Spleen (tissue), 11 donors: ENCODE data around the gene BTBD3. TPM values are rescaled to one million over a fixed set of nuclear protein-coding genes. Genes with fewer than 3 reads are reported as not detected.

ENCODE experiments used
- DNase-seq: peaks from one replicate; pipeline ENCODE4 v3.0.0-alpha.2; 2020
- H3K27ac ChIP-seq, 8 donors: fragments of 200-600 bp; sonication (generic) in 7 of 8; 1 replicate in 4 of 8; 2 replicates in 4 of 8; pipeline versions ENCODE4 v1.5.0 to v1.8.0; 2016 to 2021; ENCODE audit warnings: inconsistent platforms in 4 of 8, mild to moderate bottlenecking in 4 of 8, moderate library complexity in 1 of 8
- H3K27me3 ChIP-seq, 7 donors: fragments of 200-600 bp; sonication (generic) in 6 of 7; replicated peaks in 1 of 7; 1 replicate in 4 of 7; 2 replicates in 3 of 7; pipeline versions ENCODE4 v1.5.0 to v1.8.0; 2016 to 2021; ENCODE audit warnings: inconsistent platforms in 3 of 7, mild to moderate bottlenecking in 1 of 7
- H3K36me3 ChIP-seq, 6 donors: fragments of 200-600 bp; sonication (generic) in 5 of 6; 1 replicate in 4 of 6; 2 replicates in 2 of 6; pipeline versions ENCODE4 v1.5.0 to v1.8.0; 2016 to 2021; ENCODE audit warnings: inconsistent platforms in 2 of 6
- H3K4me1 ChIP-seq, 6 donors: fragments of 200-600 bp; sonication (generic) in 5 of 6; 1 replicate in 3 of 6; 2 replicates in 3 of 6; pipeline versions ENCODE4 v1.5.0 to v1.8.0; 2016 to 2021; ENCODE audit warnings: inconsistent platforms in 3 of 6
- H3K4me3 ChIP-seq, 8 donors: fragments of 200-600 bp; sonication (generic) in 7 of 8; 1 replicate in 4 of 8; 2 replicates in 4 of 8; pipeline versions ENCODE4 v1.5.0 to v1.8.0; 2016 to 2021; ENCODE audit warnings: inconsistent platforms in 4 of 8, mild to moderate bottlenecking in 4 of 8, moderate library complexity in 2 of 8
- H3K9me3 ChIP-seq, 8 donors: fragments of 200-600 bp; sonication (generic) in 7 of 8; 1 replicate in 4 of 8; 2 replicates in 4 of 8; pipeline versions ENCODE4 v1.5.0 to v1.8.0; 2016 to 2021; ENCODE audit warnings: inconsistent platforms in 4 of 8
- POLR2A ChIP-seq, 3 donors: fragments of 450-650 bp; IDR thresholded peaks; one replicate each; pipeline ENCODE4 v1.5.1; 2017; ENCODE audit warnings: antibody characterized with exemption in 3 of 3, mild to moderate bottlenecking in 1 of 3
- POLR2AphosphoS5 ChIP-seq, 3 donors: sonication (generic); formaldehyde crosslinking; IDR thresholded peaks; one replicate each; pipeline ENCODE4 v1.5.1; 2017; ENCODE audit warnings: antibody characterized with exemption in 3 of 3
- WGBS, 5 donors: extraction: QIAGEN DNeasy Blood & Tissue Kit in 3 of 5; methylation state at CpG; one replicate each; pipeline versions ENCODE4 v1.1.5 to v1.1.7; 2013 to 2018; 5-methylcytosine and 5-hydroxymethylcytosine counted together
- intact Hi-C: fragments of 100-400 bp; cut with DNase I; formaldehyde crosslinking; loops from one replicate; pipeline ENCODE4 v1.15.0; 2023; ENCODE audit warnings: low total_unique reads
- polyA plus RNA-seq, 3 donors: library from polyadenylated mRNA; stranded (reverse); fragments of 200-250 nt; gene quantifications; one replicate each; pipeline ENCODE4 v1.2.1, GENCODE V29; 2013
- total RNA-seq, 7 donors: library from RNA; depleted of rRNA in 3 of 7; stranded (reverse); fragments of >200 nt in 3 of 7; fragmentation: NEBNext Ultra II Directional in 4 of 7; extraction: Animal tissue kit (Norgen Biotek cat#: 25700) in 4 of 7; gene quantifications; one replicate each; pipeline versions ENCODE4 v1.1.0 to v1.2.1, GENCODE V29; 2016 to 2021
- TF ChIP-seq, protein P1 (sequence below), 11 experiments: fragments of 200-600 bp in 7 of 11; fragments of 450-650 bp in 4 of 11; sonication (generic) in 4 of 11; IDR thresholded peaks in 8 of 11; conservative IDR thresholded peaks in 3 of 11; 1 replicate in 7 of 11; 2 replicates in 4 of 11; pipeline versions ENCODE4 v1.4.0 to v1.8.0; 2016 to 2021; ENCODE audit warnings: antibody characterized with exemption in 11 of 11, inconsistent platforms in 4 of 11, mild to moderate bottlenecking in 1 of 11
- donor health status: healthy with polysubstance abuse.
- donor health status: DM: no; HTN: no; CAD: no; lungs with moderate emphysema.
- donor health status: DM: no; HTN: no; CAD: no.
- donor health status: Bipolar disorder and iron deficiency.
- donor health status: healthy.
- donor health status: DM: no; HTN: no; CAD: no.
- donor health status: DM: yes; HTN: yes; CAD: no.

Gene BTBD3
- total and polyA plus RNA-seq, 10 donors: 3.3 to 30.7 (median 18.3) TPM

DNA sequence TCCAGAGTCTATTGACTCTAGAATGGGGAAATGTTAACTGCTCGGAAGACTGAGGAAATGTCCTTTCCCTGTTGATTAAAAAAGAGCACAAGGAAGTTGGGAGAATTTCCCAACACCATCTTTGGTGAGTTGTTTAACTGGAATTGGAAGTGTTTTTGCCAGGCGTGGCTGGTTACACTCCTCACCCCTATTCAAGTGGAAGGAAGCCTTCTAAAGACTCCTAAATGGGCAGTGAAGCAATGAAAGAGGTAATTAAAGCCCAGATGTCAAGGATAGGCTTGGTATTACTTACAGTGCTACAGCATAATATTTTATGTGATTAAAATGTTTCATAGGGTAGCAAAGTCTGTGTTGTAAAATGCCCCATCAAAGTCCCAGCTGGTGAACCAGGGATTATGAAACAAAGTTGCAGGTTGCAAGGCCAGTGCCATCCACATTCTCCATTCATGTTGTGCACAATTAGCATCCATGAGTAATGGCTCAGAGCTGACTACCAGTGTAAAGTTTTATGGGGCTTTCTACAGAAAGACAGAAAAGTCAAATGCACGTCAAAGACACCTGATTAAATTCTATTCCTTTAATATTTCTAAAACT, 52.6 kb downstream of the BTBD3 start:
- no peak for DNase-seq

DNA sequence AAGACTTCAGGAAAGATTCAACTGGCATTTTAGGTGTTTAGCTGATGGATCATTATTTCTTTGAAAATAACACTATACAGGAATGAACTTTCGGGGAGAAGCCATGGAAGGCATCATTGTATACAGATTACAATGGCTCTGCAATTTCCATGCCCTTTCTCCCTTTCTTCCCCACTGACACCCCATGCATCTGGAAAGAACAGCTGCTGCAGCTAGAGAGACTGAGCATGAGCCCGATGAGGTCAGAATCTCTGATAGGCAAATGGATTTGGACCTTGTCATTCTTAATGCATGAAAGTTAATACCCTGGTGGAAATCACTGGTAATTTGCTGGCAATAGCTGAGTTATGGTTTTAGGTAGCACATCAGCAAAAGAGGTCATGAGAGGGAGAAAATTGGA, 54.8 kb downstream of the BTBD3 start:
- no peak for TF ChIP-seq POLR2AphosphoS5 (IDR thresholded peaks at IDR 0.05)
- TF ChIP-seq, protein P1, sequence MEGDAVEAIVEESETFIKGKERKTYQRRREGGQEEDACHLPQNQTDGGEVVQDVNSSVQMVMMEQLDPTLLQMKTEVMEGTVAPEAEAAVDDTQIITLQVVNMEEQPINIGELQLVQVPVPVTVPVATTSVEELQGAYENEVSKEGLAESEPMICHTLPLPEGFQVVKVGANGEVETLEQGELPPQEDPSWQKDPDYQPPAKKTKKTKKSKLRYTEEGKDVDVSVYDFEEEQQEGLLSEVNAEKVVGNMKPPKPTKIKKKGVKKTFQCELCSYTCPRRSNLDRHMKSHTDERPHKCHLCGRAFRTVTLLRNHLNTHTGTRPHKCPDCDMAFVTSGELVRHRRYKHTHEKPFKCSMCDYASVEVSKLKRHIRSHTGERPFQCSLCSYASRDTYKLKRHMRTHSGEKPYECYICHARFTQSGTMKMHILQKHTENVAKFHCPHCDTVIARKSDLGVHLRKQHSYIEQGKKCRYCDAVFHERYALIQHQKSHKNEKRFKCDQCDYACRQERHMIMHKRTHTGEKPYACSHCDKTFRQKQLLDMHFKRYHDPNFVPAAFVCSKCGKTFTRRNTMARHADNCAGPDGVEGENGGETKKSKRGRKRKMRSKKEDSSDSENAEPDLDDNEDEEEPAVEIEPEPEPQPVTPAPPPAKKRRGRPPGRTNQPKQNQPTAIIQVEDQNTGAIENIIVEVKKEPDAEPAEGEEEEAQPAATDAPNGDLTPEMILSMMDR (IDR thresholded peaks at IDR 0.05 in 8 of 11, conservative IDR thresholded peaks at IDR 0.05 in 3 of 11): no peak
- no peak for TF ChIP-seq POLR2A (IDR thresholded peaks at IDR 0.05)
- H3K27me3 ChIP-seq: no peaks in the 10 kb centered on the region
- H3K27ac ChIP-seq: no peak overlapping the region
- no peaks in the 10 kb centered on the region for H3K36me3 ChIP-seq
- H3K4me3 ChIP-seq: no peak overlapping the region
- intact Hi-C loops: no loop called here
- H3K9me3 ChIP-seq: peaks cover 0 to 7% (median 0%) of the 10 kb centered on the region in 8 donors
- H3K4me1 ChIP-seq: no peaks in the 10 kb centered on the region
- no peak for DNase-seq
- 90 to 95% (median 93%) methylated on average over 2 of the region's 2 CpGs for WGBS, 5 donors

More for the DNA sequence above, 52.6 kb downstream of the BTBD3 start:
- H3K4me3 ChIP-seq: no peak overlapping the region
- H3K9me3 ChIP-seq: no peaks in the 10 kb centered on the region
- no peaks in the 10 kb centered on the region for H3K27me3 ChIP-seq
- no peak overlapping the region for H3K27ac ChIP-seq
- 62 to 84% (median 69%) methylated on average over 3 of the region's 3 CpGs for WGBS, 5 donors
- intact Hi-C loops: no loop called here
- no peaks in the 10 kb centered on the region for H3K4me1 ChIP-seq
- TF ChIP-seq POLR2A (IDR thresholded peaks at IDR 0.05): no peak
- TF ChIP-seq POLR2AphosphoS5 (IDR thresholded peaks at IDR 0.05): no peak
- TF ChIP-seq, protein P1 (IDR thresholded peaks at IDR 0.05 in 8 of 11, conservative IDR thresholded peaks at IDR 0.05 in 3 of 11): no peak
- H3K36me3 ChIP-seq: no peaks in the 10 kb centered on the region
